ENCODE measurements around the gene RRAD. TPM values are rescaled to one million over a fixed set of nuclear protein-coding genes. Genes with fewer than 3 reads are reported as not detected.
"Not testable (repeated sequence)": the region's sequence is repeated elsewhere in the genome, so short reads cannot be mapped to it uniquely, and the experiment has no call there.

RRAD gene
- 32.9 and 36.8 TPM in 2 replicates for total RNA-seq

- Histone ChIP-seq H3K27me3 (ENCODE audit: control insufficient read depth, insufficient read depth, low read length) (no peaks in the 10 kb centered on the region), H3K36me3 (ENCODE audit: control insufficient read depth, insufficient read depth, low read length) (no peaks in the 10 kb centered on the region), H3K4me3 (ENCODE audit: low read depth, low read length) (peak within 1 kb of the TSS; percentile 60)
- no peak for TF ChIP-seq CTCF (IDR thresholded peaks at IDR 0.05; ENCODE audit: insufficient read depth, low read length, poor library complexity, severe bottlenecking)
- peak; percentile 61 for DNase-seq (ENCODE audit: low read depth)
These were observed at the start of gene RRAD for GRCh38 chr16:66925322-66925840. Gene RRAD (minus strand): TSS chr16:66925535. CDS start chr16:66925179, 356 bp downstream.

- H3K27me3 ChIP-seq (ENCODE audit: control insufficient read depth, insufficient read depth, low read length); H3K4me3 ChIP-seq (ENCODE audit: low read depth, low read length); DNase-seq (ENCODE audit: low read depth); H3K36me3 ChIP-seq (ENCODE audit: control insufficient read depth, insufficient read depth, low read length): not testable (repeated sequence)
These were observed 49.6 kb upstream of the RRAD start for GRCh38 chr16:66974932-66975246.

- H3K36me3 ChIP-seq (ENCODE audit: control insufficient read depth, insufficient read depth, low read length); DNase-seq (ENCODE audit: low read depth); H3K27me3 ChIP-seq (ENCODE audit: control insufficient read depth, insufficient read depth, low read length); H3K4me3 ChIP-seq (ENCODE audit: low read depth, low read length): not testable (repeated sequence)
These were observed 49.0 kb upstream of the RRAD start for GRCh38 chr16:66974156-66974931.

GRCh38 chr16:66973716-66974115 lies 48.4 kb upstream of the RRAD start:
- DNase-seq (ENCODE audit: low read depth): no peak
- Histone ChIP-seq H3K36me3 (ENCODE audit: control insufficient read depth, insufficient read depth, low read length) (no peaks in the 10 kb centered on the region), H3K27me3 (ENCODE audit: control insufficient read depth, insufficient read depth, low read length) (no peaks in the 10 kb centered on the region), H3K4me3 (ENCODE audit: low read depth, low read length) (no peak overlapping the region)
- TF ChIP-seq CTCF (IDR thresholded peaks at IDR 0.05; ENCODE audit: insufficient read depth, low read length, poor library complexity, severe bottlenecking): no peak

- Histone ChIP-seq H3K27me3 (ENCODE audit: control insufficient read depth, insufficient read depth, low read length) (no peaks in the 10 kb centered on the region), H3K4me3 (ENCODE audit: low read depth, low read length) (no peak overlapping the region), H3K36me3 (ENCODE audit: control insufficient read depth, insufficient read depth, low read length) (no peaks in the 10 kb centered on the region)
- DNase-seq (ENCODE audit: low read depth): no peak
- no peak for TF ChIP-seq CTCF (IDR thresholded peaks at IDR 0.05; ENCODE audit: insufficient read depth, low read length, poor library complexity, severe bottlenecking)
These were observed 47.6 kb upstream of the RRAD start for GRCh38 chr16:66972983-66973382.

- no peak for DNase-seq (ENCODE audit: low read depth)
- no peak overlapping the region for H3K4me3 ChIP-seq (ENCODE audit: low read depth, low read length)
- no peaks in the 10 kb centered on the region for H3K36me3 ChIP-seq (ENCODE audit: control insufficient read depth, insufficient read depth, low read length)
- H3K27me3 ChIP-seq (ENCODE audit: control insufficient read depth, insufficient read depth, low read length): no peaks in the 10 kb centered on the region
- no peak for TF ChIP-seq CTCF (IDR thresholded peaks at IDR 0.05; ENCODE audit: insufficient read depth, low read length, poor library complexity, severe bottlenecking)
These were observed 45.7 kb upstream of the RRAD start for GRCh38 chr16:66970775-66971720.

All from kidney epithelial cell (primary cell).